GM15510 (cell line): Measurements from ENCODE around the gene PTCD1.

Experiments
- POLR2A ChIP-seq: IDR thresholded peaks from 3 replicates; pipeline ENCODE4 v1.6.1; 2011; ENCODE audit warnings: borderline replicate concordance; ENCODE audit not compliant: insufficient read length; ENCODE audit errors: extremely low read depth

Gene PTCD1

GRCh38 chr7:99387912-99388311, 50.7 kb downstream of the PTCD1 start:
- no peak for TF ChIP-seq POLR2A

- TF ChIP-seq POLR2A: no peak
These were observed 51.9 kb downstream of the PTCD1 start for GRCh38 chr7:99386584-99387238.

- TF ChIP-seq POLR2A: no peak
These were observed 53.0 kb downstream of the PTCD1 start for GRCh38 chr7:99385564-99385963.

- TF ChIP-seq POLR2A: no peak
These were observed 54.1 kb downstream of the PTCD1 start for GRCh38 chr7:99384523-99384922.

- TF ChIP-seq POLR2A: no peak
These were observed 54.7 kb downstream of the PTCD1 start for GRCh38 chr7:99383791-99384370.

- TF ChIP-seq POLR2A: no peak
These were observed 55.4 kb downstream of the PTCD1 start for GRCh38 chr7:99383203-99383602.

- TF ChIP-seq POLR2A: no peak
These were observed 56.9 kb downstream of the PTCD1 start for GRCh38 chr7:99381664-99382075.

- TF ChIP-seq POLR2A: peak; percentile 71
These were observed 57.6 kb downstream of the PTCD1 start for GRCh38 chr7:99380823-99381663.

GRCh38 chr7:99380032-99380822, 58.4 kb downstream of the PTCD1 start:
- TF ChIP-seq POLR2A: peak; percentile 40

GRCh38 chr7:99379043-99379577, 59.5 kb downstream of the PTCD1 start:
- no peak for TF ChIP-seq POLR2A

GRCh38 chr7:99375070-99375807, 63.4 kb downstream of the PTCD1 start:
- TF ChIP-seq POLR2A: peak; percentile 72

- TF ChIP-seq POLR2A: peak; percentile 95
These were observed 64.2 kb downstream of the PTCD1 start, which contains the start of gene ARPC1B for GRCh38 chr7:99374111-99375064. Gene ARPC1B, plus strand, starts transcription at chr7:99374730. Its CDS starts 10,985 bp downstream, at chr7:99385715.
